A549 treated with RU486 at 1 μM for 4 hours (cell line): Measurements from ENCODE around the gene ZNF84. TPM values are rescaled to one million over a fixed set of nuclear protein-coding genes. Genes with fewer than 3 reads are reported as not detected.

Experiments used
- total RNA-seq: library from RNA; stranded (reverse); fragments of 200-300 nt; extraction: Qiagen RNA extraction; gene quantifications from 5 replicates; pipeline ENCODE4 v1.2.3, GENCODE V29; 2022; ENCODE audit warnings: low read depth

The ZNF84 gene
- 10.7 to 15.8 TPM (median 13.4 TPM) in 5 replicates for total RNA-seq

GRCh38 chr12:133037207-133038005 is at the start of gene ZNF84:
TSS of gene ZNF84 (plus strand) at chr12:133037509. CDS start at chr12:133041468, 3,959 bp downstream.

GRCh38 chr12:133080368-133081158 is 43.3 kb downstream of the ZNF84 start, which contains the start of gene ZNF140:
TSS of gene ZNF140 (plus strand) at chr12:133080923. CDS start at chr12:133081321, 398 bp downstream.

Other genes starting within 250 kb of the ZNF84 start
- gene GOLGA3, start 208.6 kb upstream of the ZNF84 start, total RNA-seq, result 17.6 to 25.0 TPM (median 20.4 TPM) in 5 replicates
- 18.6 to 21.4 TPM (median 19.9 TPM) in 5 replicates for gene CHFR, start 149.9 kb upstream of the ZNF84 start, total RNA-seq
- 2.3 to 3.3 TPM (median 2.9 TPM) in 5 replicates for gene ZNF605, start 81.2 kb upstream of the ZNF84 start, total RNA-seq
- gene ZNF26, start 51.1 kb upstream of the ZNF84 start, total RNA-seq, result 7.0 to 11.3 TPM (median 8.5 TPM) in 5 replicates
- 8.7 to 10.2 TPM (median 9.2 TPM) in 5 replicates for gene ZNF140, start 43.4 kb downstream of the ZNF84 start, total RNA-seq
- 0.21 to 0.44 TPM (median 0.42 TPM) in 5 replicates for gene ZNF891, start 92.8 kb downstream of the ZNF84 start, total RNA-seq
- 0.81 to 2.2 TPM (median 1.0 TPM) in 5 replicates for gene ZNF10, start 93.1 kb downstream of the ZNF84 start, total RNA-seq
- 9.2 to 17.8 TPM (median 10.1 TPM) in 5 replicates for gene ZNF268, start 144.0 kb downstream of the ZNF84 start, total RNA-seq
- not detected in 5 replicates for gene ANHX, start 198.4 kb downstream of the ZNF84 start, total RNA-seq